ENCODE results near the gene PIGC. TPM values are rescaled to one million over a fixed set of nuclear protein-coding genes. Genes with fewer than 3 reads are reported as not detected.

PIGC gene
- total RNA-seq, 4 donors from 2014 or later, result 19.4 to 23.4 (median 20.9) TPM

- peaks cover under 1 to 14% of the 10 kb centered on the region in 2 donors for H3K4me1 ChIP-seq
- intact Hi-C loops (cut with DNase I), result no loop called here
- TF ChIP-seq CTCF (IDR thresholded peaks at IDR 0.05), result no peak
- TF ChIP-seq POLR2A (IDR thresholded peaks at IDR 0.05), result no peak
- H3K4me3 ChIP-seq (replicated peaks in 1 of 3), result no peak overlapping the region
- no peaks in the 10 kb centered on the region for H3K27me3 ChIP-seq
- DNase-seq, result no peak
- H3K27ac ChIP-seq, result no peak overlapping the region
- H3K36me3 ChIP-seq, result no peaks in the 10 kb centered on the region
- no peaks in the 10 kb centered on the region for H3K9me3 ChIP-seq
These were observed 39.7 kb downstream of the PIGC start for GRCh38 chr1:172404121-172404520.

GRCh38 chr1:172402878-172403569 lies 40.8 kb downstream of the PIGC start:
- TF ChIP-seq CTCF (IDR thresholded peaks at IDR 0.05) (no peak), POLR2A (IDR thresholded peaks at IDR 0.05) (no peak)
- no peaks in the 10 kb centered on the region for H3K36me3 ChIP-seq
- WGBS, 2 donors, result 83 to 90% methylated on average over 1 of the region's 1 CpG
- intact Hi-C loops (cut with DNase I), result no loop called here
- H3K4me1 ChIP-seq, result peaks cover 11 to 23% of the 10 kb centered on the region in 2 donors
- H3K27me3 ChIP-seq, result no peaks in the 10 kb centered on the region
- H3K27ac ChIP-seq, result no peak overlapping the region
- DNase-seq, result no peak
- H3K4me3 ChIP-seq (replicated peaks in 1 of 3), result no peak overlapping the region
- no peaks in the 10 kb centered on the region for H3K9me3 ChIP-seq

- H3K27me3 ChIP-seq, result no peaks in the 10 kb centered on the region
- no peak for DNase-seq
- intact Hi-C loops (cut with DNase I), result no loop called here
- TF ChIP-seq POLR2A (IDR thresholded peaks at IDR 0.05) (no peak), CTCF (IDR thresholded peaks at IDR 0.05) (no peak)
- peaks cover 13 to 25% of the 10 kb centered on the region in 2 donors for H3K4me1 ChIP-seq
- no peak overlapping the region for H3K4me3 ChIP-seq (replicated peaks in 1 of 3)
- no peaks in the 10 kb centered on the region for H3K36me3 ChIP-seq
- no peaks in the 10 kb centered on the region for H3K9me3 ChIP-seq
- 85 to 87% methylated on average over 5 of the region's 5 CpGs for WGBS, 2 donors
- H3K27ac ChIP-seq, result no peak overlapping the region
These were observed 42.0 kb downstream of the PIGC start for GRCh38 chr1:172401892-172402291.

- intact Hi-C loops (cut with DNase I), result no loop called here
- TF ChIP-seq POLR2A (IDR thresholded peaks at IDR 0.05) (no peak), CTCF (IDR thresholded peaks at IDR 0.05) (no peak)
- Histone ChIP-seq H3K27me3 (no peaks in the 10 kb centered on the region), H3K36me3 (no peaks in the 10 kb centered on the region), H3K9me3 (no peaks in the 10 kb centered on the region), H3K4me3 (replicated peaks in 1 of 3) (no peak overlapping the region), H3K4me1 (peaks cover 13 to 25% of the 10 kb centered on the region in 2 donors), H3K27ac (no peak overlapping the region)
- DNase-seq, result no peak
These were observed 42.4 kb downstream of the PIGC start for GRCh38 chr1:172401477-172401876.

- Histone ChIP-seq H3K4me3 (replicated peaks in 1 of 3) (no peak overlapping the region), H3K4me1 (peaks cover 13 to 25% of the 10 kb centered on the region in 2 donors), H3K9me3 (no peaks in the 10 kb centered on the region), H3K36me3 (no peaks in the 10 kb centered on the region), H3K27me3 (no peaks in the 10 kb centered on the region), H3K27ac (peak overlapping the region in 1 of 3 donors; percentile 80)
- intact Hi-C loops (cut with DNase I), result no loop called here
- DNase-seq, result no peak
- 80 to 82% methylated on average over 1 of the region's 1 CpG for WGBS, 2 donors
- TF ChIP-seq CTCF (IDR thresholded peaks at IDR 0.05) (no peak), POLR2A (IDR thresholded peaks at IDR 0.05) (no peak)
These were observed 43.2 kb downstream of the PIGC start for GRCh38 chr1:172400722-172401105.

Measured in thyroid gland (tissue), 4 donors.